Measurements from ENCODE around the gene EHMT1.
A peak's percentile ranks its signal among the peaks of the same experiment; 100 is the strongest.
"Not testable (repeated sequence)": the region's sequence is repeated elsewhere in the genome, so short reads cannot be mapped to it uniquely, and the experiment has no call there.

Gene EHMT1

DNA sequence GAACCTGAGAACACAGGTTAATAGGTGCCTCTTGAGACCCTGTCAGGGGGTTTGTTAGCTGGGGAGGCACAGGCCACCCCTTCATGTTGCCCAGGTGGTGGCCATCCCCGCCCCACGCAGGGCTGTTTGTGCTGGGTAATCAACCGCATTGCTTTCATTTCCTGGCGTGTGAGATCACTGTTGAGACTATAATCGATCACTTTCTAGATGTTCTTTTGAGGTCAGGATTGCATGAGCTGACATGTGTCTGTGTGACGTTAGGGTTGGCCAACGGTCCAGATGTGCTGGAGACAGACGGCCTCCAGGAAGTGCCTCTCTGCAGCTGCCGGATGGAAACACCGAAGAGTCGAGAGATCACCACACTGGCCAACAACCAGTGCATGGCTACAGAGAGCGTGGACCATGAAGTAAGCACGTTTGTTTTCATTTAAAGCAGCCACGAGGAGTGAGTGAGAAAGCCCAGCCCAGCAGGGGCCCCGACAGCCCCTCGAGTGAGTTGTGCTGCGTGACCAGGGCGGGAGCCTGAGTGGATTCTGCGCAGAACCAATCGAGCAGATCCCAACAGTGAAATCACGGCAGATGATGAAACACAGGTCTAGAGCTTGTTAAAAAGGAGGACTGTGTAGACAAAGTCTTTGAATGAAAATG is 143.7 kb downstream of the EHMT1 start:
- peak; percentile 35 for DNase-seq (ENCODE audit: low spot score)

DNA sequence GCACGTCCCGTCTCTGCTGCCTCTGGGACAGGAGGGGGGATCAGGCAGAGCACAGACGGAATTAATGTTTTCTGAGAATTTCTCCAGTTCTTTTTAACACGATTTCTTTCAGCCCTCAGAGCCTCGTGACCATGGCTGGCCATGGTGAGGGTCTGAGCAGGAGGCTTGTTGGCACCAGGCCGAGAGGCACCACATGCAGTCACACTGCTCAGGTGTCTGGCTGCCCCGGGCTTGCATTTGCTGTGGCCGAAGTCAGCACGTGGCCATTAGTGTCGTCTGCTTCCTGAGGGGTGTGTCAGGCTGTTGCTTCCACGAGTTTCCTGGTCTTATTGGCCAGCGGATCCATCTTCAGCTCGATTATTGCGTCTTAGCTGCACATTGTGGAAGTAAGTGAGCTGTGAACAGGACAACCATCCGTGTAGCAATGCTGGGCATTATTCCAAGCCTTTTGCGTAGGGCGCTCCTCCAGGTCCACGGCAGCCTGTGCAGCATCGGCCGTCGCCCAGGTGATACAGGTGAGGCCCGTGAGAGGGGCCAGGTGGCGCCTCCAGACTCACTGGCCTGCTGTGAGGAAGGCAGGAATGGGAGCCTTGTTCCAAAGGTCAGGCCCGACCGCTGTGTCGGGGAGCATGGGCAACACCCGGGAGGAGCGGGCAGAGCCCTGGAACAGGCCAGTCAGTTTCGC is 144.6 kb downstream of the EHMT1 start:
- DNase-seq (ENCODE audit: low spot score), result no peak

DNA sequence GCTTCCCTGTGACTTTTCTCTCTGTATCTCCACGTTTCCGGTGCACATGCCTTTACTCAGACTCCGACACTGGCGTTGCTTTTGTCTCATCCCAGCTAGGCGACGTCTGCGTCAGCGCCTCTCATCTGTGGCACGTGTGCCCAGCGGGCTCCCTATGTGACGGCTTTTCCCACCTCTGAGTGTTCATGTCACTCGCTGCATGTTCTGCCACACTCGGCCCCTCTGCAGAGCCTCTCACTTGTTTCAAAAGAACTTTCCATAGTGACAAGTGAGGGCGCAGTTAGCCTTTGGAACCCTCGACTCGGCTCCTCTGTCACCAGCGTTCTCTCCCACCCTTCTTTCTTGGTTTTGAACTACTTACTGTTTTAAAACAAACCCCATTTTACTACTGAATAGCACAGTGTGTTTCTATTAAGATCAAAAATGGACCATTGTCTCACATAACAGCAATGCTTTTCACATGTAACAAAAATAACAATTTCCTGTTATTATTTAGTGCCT is 145.4 kb downstream of the EHMT1 start:
- DNase-seq (ENCODE audit: low spot score), result no peak

DNA sequence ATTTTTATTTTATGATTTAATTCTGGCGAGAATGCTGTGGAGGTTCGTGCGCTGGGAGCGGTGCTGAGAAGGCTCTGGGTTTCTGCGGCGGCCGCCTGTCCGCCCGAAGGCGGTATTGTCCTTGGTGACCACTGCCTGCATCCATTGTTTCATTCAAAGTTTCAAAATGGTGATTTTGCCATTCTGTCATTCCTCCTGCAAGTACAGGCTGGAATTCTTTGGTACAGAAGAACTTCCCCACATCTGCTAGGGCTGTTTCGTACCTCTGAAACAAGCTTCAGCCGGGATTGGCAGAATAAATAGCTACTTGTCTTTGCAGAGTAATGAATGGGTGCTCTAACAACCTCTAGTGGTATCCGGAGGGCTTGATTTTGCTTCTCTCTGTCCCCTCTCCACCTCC is 146.2 kb downstream of the EHMT1 start:
- DNase-seq (ENCODE audit: low spot score), result no peak

DNA sequence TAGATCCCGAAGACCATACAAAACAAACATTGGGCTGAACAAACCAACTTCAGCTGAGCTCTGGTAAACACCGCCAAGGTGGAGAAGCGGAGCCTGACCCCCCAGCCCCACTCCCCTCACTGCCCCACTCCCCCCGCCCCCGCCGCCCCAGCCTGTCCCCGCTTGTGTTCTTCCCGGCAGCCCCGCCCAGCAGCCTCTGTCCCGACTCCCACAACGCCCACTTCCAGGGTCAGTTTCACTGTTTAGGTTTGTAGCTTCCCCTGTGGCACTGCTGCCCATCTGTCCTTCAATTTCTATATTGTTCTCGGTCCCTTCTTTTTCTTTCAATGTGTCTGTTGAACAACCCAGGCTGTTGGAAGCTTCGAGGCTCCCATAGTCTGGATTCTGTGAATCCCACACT is 146.7 kb downstream of the EHMT1 start:
- DNase-seq (ENCODE audit: low spot score), result no peak

DNA sequence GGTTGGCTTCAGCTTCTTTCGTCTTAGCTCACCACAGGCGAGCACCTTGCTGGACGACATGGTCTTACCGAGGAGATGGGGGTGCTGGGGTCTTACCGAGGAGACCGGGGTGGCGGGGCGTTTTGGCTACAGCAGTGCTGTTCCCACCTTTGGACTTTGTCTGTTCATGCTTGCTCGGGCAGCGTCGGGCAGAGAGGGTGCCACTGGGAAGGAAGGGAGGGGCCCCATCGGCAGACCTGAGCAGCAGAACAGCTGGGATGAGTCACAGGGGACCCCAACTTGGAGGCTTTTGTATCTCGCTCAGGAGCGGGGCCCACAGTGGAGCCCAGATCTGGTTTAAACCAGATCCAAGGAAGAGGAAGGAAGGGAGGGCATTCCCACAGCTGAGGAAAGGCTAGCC is 152.8 kb downstream of the EHMT1 start:
- no peak for DNase-seq (ENCODE audit: low spot score)

DNA sequence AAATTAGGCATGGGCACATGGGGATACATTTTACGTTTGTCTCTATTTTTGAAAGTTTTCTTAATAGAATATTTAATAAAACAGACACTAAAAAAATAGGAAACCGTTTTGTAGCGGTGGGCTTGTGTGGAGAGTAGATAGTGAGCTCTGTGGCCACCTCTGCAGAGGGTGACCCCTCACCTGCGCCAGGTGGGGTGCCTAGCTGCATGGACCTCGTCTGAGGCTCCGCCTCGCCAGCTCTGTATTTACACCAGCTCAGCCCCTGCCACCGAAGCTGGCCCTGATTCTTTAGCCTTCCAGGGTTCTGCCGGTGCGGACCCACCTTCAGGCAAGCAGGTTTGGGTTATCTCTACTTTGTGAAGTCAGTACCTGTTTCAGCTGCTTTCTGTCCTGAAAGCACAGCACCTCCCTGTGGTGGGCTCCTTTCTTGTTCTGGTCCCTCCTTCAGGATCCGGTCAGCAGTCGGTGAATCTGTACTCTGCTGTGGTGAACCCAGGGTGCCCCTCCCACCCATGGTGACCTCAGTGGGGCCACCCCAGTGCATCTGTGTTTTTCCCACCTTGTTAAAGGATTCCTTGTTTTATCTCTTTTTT is 153.6 kb downstream of the EHMT1 start:
- DNase-seq (ENCODE audit: low spot score), result no peak

DNA sequence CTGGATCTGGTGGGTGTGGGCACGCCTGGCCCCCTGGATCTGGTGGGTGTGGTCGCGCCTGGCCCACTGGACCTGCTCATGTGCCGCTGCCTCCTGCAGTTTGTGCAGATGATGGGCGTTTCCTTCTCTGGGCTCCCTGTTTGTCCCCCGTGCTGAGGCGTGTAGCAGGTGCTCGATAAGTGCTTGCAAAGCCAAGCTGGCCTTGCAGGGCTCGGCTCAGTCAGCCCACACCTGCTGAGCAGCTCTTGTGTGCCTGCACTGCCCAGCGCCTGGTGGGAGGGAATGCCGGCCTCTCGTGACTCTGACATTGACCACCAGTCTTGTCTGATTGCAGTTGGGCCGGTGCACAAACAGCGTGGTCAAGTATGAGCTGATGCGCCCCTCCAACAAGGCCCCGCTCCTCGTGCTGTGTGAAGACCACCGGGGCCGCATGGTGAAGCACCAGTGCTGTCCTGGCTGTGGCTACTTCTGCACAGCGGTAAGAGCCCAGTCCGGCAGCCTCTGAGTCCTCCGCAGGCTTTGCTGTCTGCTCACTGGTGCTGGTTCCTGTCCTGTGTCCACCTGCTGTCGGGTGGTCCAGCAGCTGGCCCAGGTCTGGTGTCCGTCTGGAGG is 156.1 kb downstream of the EHMT1 start:
- no peak for DNase-seq (ENCODE audit: low spot score)

DNA sequence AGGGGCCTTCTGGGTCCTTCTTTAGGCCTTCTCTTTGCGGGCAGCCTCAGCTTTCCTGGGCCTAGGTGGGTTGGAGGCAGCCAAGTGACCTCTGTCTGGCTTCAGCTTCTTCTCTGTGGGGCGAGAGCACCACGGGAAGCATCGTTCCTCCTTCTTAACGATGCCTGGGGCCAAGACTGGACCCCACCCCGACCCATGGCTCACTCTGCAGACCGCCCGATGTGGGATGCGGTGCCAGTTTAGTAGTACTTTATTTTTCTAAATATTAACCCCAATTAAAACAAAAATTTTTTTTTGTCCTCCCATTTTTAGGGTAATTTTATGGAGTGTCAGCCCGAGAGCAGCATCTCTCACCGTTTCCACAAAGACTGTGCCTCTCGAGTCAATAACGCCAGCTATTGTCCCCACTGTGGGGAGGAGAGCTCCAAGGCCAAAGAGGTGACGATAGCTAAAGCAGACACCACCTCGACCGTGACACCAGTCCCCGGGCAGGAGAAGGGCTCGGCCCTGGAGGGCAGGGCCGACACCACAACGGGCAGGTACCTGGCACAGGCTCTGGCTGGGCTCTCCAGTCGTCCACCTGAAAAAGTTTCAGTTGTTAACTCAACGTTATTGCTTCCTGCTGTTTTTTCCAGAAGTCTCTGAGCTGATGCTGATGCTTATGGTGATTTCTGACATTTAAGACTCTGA is 157.6 kb downstream of the EHMT1 start:
- DNase-seq (ENCODE audit: low spot score), result no peak

DNA sequence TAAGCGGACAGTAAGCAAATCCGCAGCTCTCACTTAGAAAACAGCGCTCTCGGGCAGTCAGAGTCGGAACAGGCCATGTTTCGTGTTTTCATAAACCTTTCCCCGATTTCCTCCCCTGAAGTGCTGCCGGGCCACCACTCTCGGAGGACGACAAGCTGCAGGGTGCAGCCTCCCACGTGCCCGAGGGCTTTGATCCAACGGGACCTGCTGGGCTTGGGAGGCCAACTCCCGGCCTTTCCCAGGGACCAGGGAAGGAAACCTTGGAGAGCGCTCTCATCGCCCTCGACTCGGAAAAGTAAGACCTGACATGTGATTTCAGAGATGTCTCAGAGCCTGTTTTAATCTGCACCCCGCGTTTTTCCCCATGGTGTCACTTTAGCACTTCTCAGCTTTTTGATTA is 159.0 kb downstream of the EHMT1 start:
- DNase-seq (ENCODE audit: low spot score), result no peak

DNA sequence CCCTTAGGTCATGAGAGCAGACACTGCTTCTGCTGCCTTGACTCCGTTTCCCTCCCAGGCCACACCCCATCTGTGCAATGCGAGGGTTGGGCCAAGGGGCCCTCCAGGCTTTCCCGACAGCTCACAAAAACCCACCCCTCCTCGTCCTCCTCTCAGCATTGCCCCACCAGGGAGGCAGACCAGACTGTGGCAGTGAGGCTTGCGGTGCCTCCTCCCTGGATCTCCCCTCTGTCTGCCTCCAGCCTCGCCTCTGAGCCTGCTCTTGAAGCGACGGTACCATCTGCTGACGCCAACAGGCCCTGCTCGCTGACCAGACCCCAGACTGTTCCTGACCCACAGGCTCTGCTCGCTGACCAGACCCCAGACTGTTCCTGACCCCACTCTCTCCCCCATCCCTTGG is 159.5 kb downstream of the EHMT1 start:
- no peak for DNase-seq (ENCODE audit: low spot score)

DNA sequence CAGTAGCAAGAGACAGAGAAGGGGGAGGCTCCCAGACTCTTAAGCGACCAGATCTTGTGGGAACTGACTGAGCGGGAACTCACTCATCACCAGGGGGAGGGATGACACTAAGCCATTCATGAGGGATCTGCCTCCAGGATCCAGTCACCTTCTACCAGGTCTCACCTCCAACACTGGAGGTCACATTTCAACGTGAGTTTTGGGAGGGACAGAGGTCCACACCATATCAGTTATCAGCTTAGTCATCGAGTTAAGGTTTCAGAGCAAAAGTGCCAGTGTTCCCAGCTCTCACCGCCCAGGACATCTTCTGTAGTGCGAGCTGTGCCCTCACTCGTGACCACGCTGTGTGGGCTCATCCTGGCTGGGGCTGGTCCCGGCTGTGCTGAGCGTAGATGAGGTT is 160.1 kb downstream of the EHMT1 start:
- no peak for DNase-seq (ENCODE audit: low spot score)

DNA sequence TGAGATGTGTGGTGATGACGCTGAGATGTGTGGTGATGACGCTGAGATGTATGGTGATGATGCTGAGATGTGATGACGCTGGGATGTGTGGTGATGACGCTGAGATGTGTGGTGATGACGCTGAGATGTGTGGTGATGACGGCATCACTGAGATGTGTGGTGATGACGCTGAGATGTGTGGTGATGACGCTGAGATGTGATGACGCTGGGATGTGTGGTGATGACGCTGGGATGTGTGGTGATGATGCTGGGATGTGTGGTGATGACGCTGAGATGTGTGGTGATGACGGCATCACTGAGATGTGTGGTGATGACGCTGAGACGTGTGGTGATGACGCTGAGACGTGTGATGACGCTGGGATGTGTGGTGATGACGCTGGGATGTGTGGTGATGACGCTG is 161.2 kb downstream of the EHMT1 start:
- DNase-seq (ENCODE audit: low spot score), result not testable (repeated sequence)

DNA sequence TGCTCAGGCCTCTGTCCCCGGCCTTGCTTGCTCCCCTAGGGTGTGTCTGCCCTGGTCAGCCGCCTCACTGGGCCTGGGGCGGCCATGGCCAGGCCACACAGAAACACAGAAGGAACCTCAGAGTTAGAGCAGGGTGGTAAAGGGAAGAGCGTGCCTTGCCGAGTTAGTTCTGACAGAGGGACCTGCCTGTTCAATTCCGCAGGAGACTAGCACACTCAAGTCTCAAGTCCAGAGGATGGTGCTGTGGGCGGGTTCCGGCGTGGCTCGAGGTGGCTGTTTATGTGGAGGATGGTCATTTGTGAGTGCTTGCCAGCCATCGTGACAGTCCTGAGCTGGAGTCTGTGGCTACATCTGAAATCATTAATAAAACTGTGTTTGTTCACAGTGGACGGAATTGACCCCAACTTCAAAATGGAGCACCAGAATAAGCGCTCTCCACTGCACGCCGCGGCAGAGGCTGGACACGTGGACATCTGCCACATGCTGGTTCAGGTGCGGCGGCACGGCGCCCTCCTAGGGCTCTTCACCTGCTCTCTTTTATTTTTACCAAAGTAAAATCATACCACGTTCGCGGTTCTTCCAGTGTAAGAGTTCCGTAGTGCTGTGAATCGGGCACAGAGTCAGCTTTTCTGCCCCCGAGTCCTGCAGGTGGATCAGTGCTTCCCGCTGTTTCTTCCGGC is 163.2 kb downstream of the EHMT1 start:
- DNase-seq (ENCODE audit: low spot score), result no peak

DNA sequence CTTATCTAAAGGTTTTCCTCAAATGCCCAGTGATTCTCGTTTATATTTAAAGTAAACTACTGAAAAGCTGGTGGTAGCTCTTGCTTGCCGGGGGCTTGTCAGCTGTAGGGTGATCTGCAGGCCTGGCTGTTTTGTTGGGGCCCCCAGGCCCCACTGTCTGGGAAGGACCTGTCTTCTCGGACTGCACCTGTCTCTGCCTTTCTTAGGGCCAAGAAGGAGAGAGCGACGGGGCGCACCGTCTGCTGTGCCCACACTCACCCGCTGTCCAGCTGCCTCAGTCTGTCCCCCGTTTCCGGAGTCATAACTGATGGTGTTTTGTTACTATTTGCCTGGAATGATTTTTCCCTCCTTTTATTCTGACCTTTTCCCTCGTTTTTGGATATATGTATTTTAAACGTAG is 164.7 kb downstream of the EHMT1 start:
- DNase-seq (ENCODE audit: low spot score), result no peak

DNA sequence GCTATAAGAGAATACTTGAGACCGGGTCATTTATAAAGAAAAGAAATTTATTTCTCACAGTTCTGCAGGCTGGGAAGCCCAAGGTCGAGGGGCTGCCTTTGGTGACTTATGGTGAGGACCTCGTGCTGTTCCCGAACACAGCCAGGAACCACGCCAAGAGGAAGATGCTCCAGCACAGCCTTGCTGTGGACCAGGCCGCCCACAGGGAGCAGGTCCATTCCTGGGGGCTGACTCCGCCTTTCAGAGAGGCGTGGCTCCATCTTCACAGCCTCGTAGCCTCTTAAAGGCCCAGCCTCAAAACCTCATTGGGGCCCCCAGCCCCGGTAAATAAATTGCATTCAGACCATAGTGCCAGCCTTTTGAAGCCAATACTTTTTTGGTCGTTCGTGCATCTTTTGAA is 165.2 kb downstream of the EHMT1 start:
- no peak for DNase-seq (ENCODE audit: low spot score)

DNA sequence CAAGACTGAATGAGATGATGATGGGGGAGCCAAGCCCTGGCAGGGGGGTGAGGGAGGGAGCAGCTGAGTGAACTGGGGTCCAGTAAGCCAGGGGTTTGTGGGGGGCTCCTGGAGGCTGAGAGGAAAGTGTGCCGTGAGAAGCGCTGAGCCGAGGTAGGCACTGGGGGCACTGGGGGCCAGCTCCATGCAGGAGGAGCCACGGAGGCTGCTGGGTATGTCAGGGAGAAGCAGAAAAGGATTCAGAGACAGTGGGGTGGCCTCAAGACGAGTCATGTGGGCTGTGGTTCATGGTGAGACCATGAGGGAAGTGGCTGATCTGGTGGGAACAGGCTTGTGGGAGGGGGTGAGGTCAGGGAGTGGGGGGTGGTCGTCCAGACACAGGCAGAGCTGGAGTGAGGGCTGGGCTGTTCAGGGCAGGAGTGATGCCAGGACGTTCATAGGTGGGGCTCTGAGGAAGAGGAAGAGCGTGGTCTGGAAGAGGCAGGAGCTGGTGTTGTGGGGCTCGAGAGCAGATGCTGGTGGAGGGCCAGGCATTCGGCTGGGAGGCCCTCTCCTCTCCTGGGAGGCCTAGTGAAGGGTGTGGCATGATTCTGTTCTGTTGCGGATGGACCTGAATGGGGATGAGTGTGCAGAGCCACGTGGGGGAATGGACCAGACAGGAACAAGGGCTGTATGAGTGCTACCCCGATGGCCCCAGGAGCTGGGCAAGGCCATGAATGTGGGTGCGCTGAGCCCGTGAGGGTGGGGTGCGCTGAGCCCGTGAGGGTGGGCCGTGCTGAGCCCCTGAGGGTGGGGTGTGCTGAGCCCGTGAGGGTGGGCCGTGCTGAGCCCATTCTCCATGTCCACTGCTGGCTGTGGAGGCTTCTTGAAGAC is 166.1 kb downstream of the EHMT1 start:
- no peak for DNase-seq (ENCODE audit: low spot score)

DNA sequence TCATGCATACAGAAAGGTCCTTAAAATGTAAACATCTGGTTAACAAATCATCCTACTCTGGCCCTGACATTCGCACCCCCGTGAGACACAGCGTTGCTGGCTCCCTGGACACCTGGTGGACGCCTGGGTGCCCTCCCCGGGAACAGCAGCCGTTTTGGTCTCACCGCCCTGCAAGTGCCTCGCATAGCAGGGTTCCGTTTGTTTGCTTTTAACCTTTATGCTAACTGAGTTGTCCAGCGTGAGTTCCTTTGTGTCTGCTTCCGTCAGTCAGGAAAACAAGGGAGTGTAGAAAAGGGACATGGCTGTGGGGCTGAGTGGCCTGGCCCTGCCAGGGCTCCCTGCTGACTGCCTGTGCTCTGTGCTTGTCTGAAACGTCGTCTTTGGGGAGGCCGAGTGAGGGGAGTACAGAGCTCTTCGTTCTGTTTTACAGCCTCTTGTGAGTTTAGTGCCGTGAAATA is 166.9 kb downstream of the EHMT1 start:
- DNase-seq (ENCODE audit: low spot score), result no peak

DNA sequence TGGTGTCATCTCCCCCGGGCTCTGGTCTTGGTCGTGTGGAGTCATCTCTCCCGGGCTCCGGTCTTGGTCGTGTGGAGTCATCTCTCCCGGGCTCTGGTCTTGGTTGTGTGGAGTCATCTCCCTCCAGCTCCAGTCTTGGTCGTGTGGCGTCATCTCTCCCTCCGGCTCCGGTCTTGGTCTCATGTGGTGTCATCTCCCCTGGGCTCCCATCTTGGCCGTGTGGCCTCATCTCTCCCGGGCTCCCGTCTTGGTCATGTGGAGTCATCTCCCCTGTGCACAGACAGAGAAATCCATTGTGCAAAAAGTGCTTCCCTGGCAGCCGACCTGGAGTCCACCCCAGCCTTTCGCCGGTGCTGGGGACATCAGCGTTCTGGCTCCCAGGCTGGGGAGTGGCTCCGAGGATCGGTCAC is 167.7 kb downstream of the EHMT1 start:
- DNase-seq (ENCODE audit: low spot score), result peak; percentile 87

DNA sequence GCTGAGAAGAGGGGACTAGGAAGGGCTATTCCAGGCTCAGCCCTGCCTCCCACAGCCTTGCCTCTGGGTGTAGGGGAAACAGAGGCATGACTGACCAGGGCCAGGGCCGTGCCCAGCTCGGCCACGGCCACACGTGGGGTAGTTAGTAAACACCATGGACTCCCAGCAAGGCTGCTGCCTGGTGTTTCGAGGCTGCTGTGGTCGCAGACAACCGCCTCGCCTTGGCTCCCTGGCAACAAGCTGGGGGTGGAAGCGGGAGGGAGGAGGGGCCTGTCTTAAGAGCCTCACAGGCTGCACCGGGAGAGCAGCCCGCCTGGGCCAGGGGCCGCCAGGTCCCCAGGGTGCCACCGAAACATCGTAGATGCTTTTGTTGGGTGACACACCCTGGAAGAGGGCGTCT is 168.6 kb downstream of the EHMT1 start:
- no peak for DNase-seq (ENCODE audit: low spot score)

Measured in AG20443 (cell line).